DOHH2 (cell line): ENCODE results near the gene R3HDM2.

Experiments used
- EZH2phosphoT487 ChIP-seq: fragments of 200-600 bp; sonication (generic); IDR thresholded peaks from 2 replicates; pipeline ENCODE4 v1.6.1; 2017; ENCODE audit warnings: borderline replicate concordance, mild to moderate bottlenecking, antibody characterized with exemption, low read length, moderate library complexity, mixed read lengths
- TF ChIP-seq, protein P1 (sequence below): fragments of 200-600 bp; sonication (generic); IDR thresholded peaks from one replicate; pipeline ENCODE4 v1.5.1; 2014; ENCODE audit warnings: antibody characterized with exemption, mild to moderate bottlenecking, low read depth, low read length; ENCODE audit not compliant: poor library complexity, severe bottlenecking

DNA sequence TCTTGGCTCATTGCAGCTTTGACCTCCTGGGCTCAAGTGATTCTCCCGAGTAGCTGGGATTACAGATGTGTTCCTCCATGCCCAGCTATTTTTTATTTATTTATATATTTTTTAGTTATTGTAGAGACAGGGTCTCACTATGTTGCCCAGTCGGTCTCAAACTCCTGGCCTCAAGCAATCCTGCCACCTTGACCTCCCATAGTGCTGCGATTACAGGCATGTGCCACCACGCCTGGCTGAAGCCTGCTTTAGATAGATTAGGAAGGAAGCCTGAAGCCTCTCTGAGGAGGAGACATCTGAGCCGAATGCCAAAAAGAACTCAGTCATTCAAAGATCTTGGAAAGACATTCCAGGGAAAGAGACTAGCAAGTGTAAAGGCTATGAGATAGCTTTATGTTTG, 13.9 kb upstream of the R3HDM2 start:
- TF ChIP-seq, protein P1, sequence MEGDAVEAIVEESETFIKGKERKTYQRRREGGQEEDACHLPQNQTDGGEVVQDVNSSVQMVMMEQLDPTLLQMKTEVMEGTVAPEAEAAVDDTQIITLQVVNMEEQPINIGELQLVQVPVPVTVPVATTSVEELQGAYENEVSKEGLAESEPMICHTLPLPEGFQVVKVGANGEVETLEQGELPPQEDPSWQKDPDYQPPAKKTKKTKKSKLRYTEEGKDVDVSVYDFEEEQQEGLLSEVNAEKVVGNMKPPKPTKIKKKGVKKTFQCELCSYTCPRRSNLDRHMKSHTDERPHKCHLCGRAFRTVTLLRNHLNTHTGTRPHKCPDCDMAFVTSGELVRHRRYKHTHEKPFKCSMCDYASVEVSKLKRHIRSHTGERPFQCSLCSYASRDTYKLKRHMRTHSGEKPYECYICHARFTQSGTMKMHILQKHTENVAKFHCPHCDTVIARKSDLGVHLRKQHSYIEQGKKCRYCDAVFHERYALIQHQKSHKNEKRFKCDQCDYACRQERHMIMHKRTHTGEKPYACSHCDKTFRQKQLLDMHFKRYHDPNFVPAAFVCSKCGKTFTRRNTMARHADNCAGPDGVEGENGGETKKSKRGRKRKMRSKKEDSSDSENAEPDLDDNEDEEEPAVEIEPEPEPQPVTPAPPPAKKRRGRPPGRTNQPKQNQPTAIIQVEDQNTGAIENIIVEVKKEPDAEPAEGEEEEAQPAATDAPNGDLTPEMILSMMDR: no peak
- TF ChIP-seq EZH2phosphoT487: no peak
